IMR-90 (cell line): ENCODE data around the gene NAV2. TPM values are rescaled to one million over a fixed set of nuclear protein-coding genes. Genes with fewer than 3 reads are reported as not detected.

Experiments used
- ATAC-seq: fragments of 200-7000 bp; cut with Tn5 transposase; 2 replicates; pipeline ENCODE4 v1.9.1; 2020; ENCODE audit warnings: low read depth, mild to moderate bottlenecking, moderate library complexity
- BruUV-seq: library from RNA; stranded (reverse); fragments of 400-500 nt; replicated peaks from 2 replicates; lab custom pipeline; 2021; lab: Mats Ljungman, UMichigan
- CTCF ChIA-PET: fragments of 300-600 bp; formaldehyde crosslinking; extraction: SDS; loops from one replicate; lab custom pipeline; 2021; ENCODE audit warnings: antibody characterized with exemption; lab: Yijun Ruan, JAX
- POLR2A ChIA-PET: fragments of 300-600 bp; sonication (Branson Sonifier 250); formaldehyde crosslinking; loops from one replicate; lab custom pipeline; 2022; ENCODE audit warnings: antibody characterized with exemption; ENCODE audit not compliant: unreplicated experiment; lab: Charles Lee
- DNase-seq: peaks from one replicate; pipeline ENCODE4 v3.0.0; 2013
- H2AFZ ChIP-seq: replicated peaks from 2 replicates; pipeline ENCODE3; 2013; ENCODE audit warnings: low read length, mild to moderate bottlenecking; ENCODE audit not compliant: poor library complexity
- H2AK5ac ChIP-seq: 2 replicates; pipeline ENCODE4 v1.6.1; 2013; ENCODE audit warnings: low read depth, low read length, inconsistent platforms
- H2AK9ac ChIP-seq: replicated peaks from 2 replicates; pipeline ENCODE3; 2013; ENCODE audit warnings: mild to moderate bottlenecking, low read depth, low read length, moderate library complexity; ENCODE audit not compliant: poor library complexity
- H2BK120ac ChIP-seq: 2 replicates; pipeline ENCODE4 v1.6.1; 2013; ENCODE audit warnings: low read depth, low read length, inconsistent platforms
- H2BK15ac ChIP-seq: 3 replicates; pipeline ENCODE4 v1.6.1; 2013; ENCODE audit warnings: low read depth, low read length, inconsistent platforms
- H2BK20ac ChIP-seq: 2 replicates; pipeline ENCODE4 v1.6.1; 2013; ENCODE audit warnings: low read depth, mild to moderate bottlenecking, inconsistent platforms, low read length, moderate library complexity
- H2BK5ac ChIP-seq: 2 replicates; pipeline ENCODE4 v1.6.1; 2013; ENCODE audit warnings: mild to moderate bottlenecking, low read depth, low read length, inconsistent platforms; ENCODE audit not compliant: poor library complexity, severe bottlenecking
- H3K14ac ChIP-seq: replicated peaks from 2 replicates; pipeline ENCODE4 v1.6.1; 2013; ENCODE audit warnings: low read depth, low read length, inconsistent platforms
- H3K18ac ChIP-seq: 2 replicates; pipeline ENCODE4 v1.6.1; 2013; ENCODE audit warnings: low read depth, low read length, control low read depth
- H3K23ac ChIP-seq: 2 replicates; pipeline ENCODE4 v1.6.1; 2013; ENCODE audit warnings: low read depth, low read length, inconsistent platforms
- H3K27ac ChIP-seq: 2 replicates; pipeline ENCODE4 v1.5.1; 2013; ENCODE audit warnings: mild to moderate bottlenecking, control low read depth, low read length; ENCODE audit not compliant: insufficient read depth
- H3K27me3 ChIP-seq: 2 replicates; pipeline ENCODE4 v1.6.1; 2013; ENCODE audit warnings: low read length; ENCODE audit not compliant: control insufficient read depth, insufficient read depth
- H3K36me3 ChIP-seq: 2 replicates; pipeline ENCODE4 v1.6.1; 2013; ENCODE audit warnings: low read length, mixed read lengths; ENCODE audit not compliant: control insufficient read depth, insufficient read depth
- H3K4ac ChIP-seq: 2 replicates; pipeline ENCODE4 v1.6.1; 2013; ENCODE audit warnings: low read depth, low read length, inconsistent platforms
- H3K4me1 ChIP-seq: 2 replicates; pipeline ENCODE4 v1.6.1; 2013; ENCODE audit warnings: low read length, mixed read lengths; ENCODE audit not compliant: control insufficient read depth, insufficient read depth
- H3K4me2 ChIP-seq: 2 replicates; pipeline ENCODE4 v1.6.1; 2013; ENCODE audit warnings: low read depth, mild to moderate bottlenecking, control low read depth, low read length, moderate library complexity
- H3K4me3 ChIP-seq: 2 replicates; pipeline ENCODE4 v1.5.1; 2013; ENCODE audit warnings: low read depth, mild to moderate bottlenecking, control low read depth, low read length, moderate library complexity; ENCODE audit not compliant: insufficient read depth
- H3K56ac ChIP-seq: 2 replicates; pipeline ENCODE4 v1.6.1; 2013; ENCODE audit warnings: low read length, inconsistent platforms; ENCODE audit not compliant: insufficient read depth; ENCODE audit errors: extremely low read depth
- H3K79me1 ChIP-seq, 2 experiments: 2 replicates each; pipeline ENCODE4 v1.6.1; 2013; ENCODE audit warnings: low read length in 2 of 2, inconsistent platforms in 1 of 2, low read depth in 1 of 2
- H3K9ac ChIP-seq: 2 replicates; pipeline ENCODE4 v1.6.1; 2013; ENCODE audit warnings: low read depth, low read length, control low read depth
- H3K9me1 ChIP-seq: 2 replicates; pipeline ENCODE4 v1.6.1; 2013; ENCODE audit warnings: low read length, inconsistent platforms; ENCODE audit not compliant: insufficient read depth
- H3K9me3 ChIP-seq: 2 replicates; pipeline ENCODE4 v1.6.1; 2013; ENCODE audit warnings: low read length; ENCODE audit not compliant: control insufficient read depth, insufficient read depth
- H4K20me1 ChIP-seq: 2 replicates; pipeline ENCODE4 v1.6.1; 2013; ENCODE audit warnings: low read length, inconsistent platforms; ENCODE audit not compliant: insufficient read depth
- H4K5ac ChIP-seq: 2 replicates; pipeline ENCODE4 v1.6.1; 2013; ENCODE audit warnings: mild to moderate bottlenecking, low read depth, low read length, control low read depth
- H4K8ac ChIP-seq, 2 experiments: 2 replicates each; pipeline ENCODE4 v1.6.1; 2013; ENCODE audit warnings: low read depth in 2 of 2, low read length in 2 of 2, control low read depth in 1 of 2, inconsistent platforms in 1 of 2
- H4K91ac ChIP-seq: 2 replicates; pipeline ENCODE4 v1.6.1; 2013; ENCODE audit warnings: low read depth, low read length, inconsistent platforms; ENCODE audit not compliant: insufficient read depth
- BHLHE40 ChIP-seq: fragments of 150-350 bp; IDR thresholded peaks from 2 replicates; pipeline ENCODE4 v1.6.1; 2016; ENCODE audit warnings: mild to moderate bottlenecking, low read depth, low read length
- CEBPB ChIP-seq: IDR thresholded peaks from 2 replicates; pipeline ENCODE4 v1.6.1; 2012; ENCODE audit warnings: low read depth, low read length, improper control_type of control experiment
- CHD1 ChIP-seq: IDR thresholded peaks from 2 replicates; pipeline ENCODE4 v1.6.1; 2012; ENCODE audit warnings: low read depth, low read length, improper control_type of control experiment
- CTCF ChIP-seq: conservative IDR thresholded peaks from 2 replicates; pipeline ENCODE4 v1.5.1; 2012; ENCODE audit warnings: mild to moderate bottlenecking, low read depth, low read length, improper control_type of control experiment
- FOS ChIP-seq: fragments of 150-350 bp; IDR thresholded peaks from 2 replicates; pipeline ENCODE4 v1.6.1; 2016; ENCODE audit warnings: low read depth, low read length
- MAFK ChIP-seq: IDR thresholded peaks from 2 replicates; pipeline ENCODE4 v1.6.1; 2012; ENCODE audit warnings: low read depth, low read length, improper control_type of control experiment
- MAZ ChIP-seq: IDR thresholded peaks from 2 replicates; pipeline ENCODE4 v1.6.1; 2012; ENCODE audit warnings: low read depth, mild to moderate bottlenecking, low read length, improper control_type of control experiment, moderate library complexity, borderline replicate concordance
- MXI1 ChIP-seq: IDR thresholded peaks from 2 replicates; pipeline ENCODE4 v1.6.1; 2012; ENCODE audit warnings: low read depth, mild to moderate bottlenecking, low read length, moderate library complexity, borderline replicate concordance
- NFE2L2 ChIP-seq: fragments of 150-350 bp; IDR thresholded peaks from 2 replicates; pipeline ENCODE4 v1.6.1; 2016; ENCODE audit warnings: low read depth, mild to moderate bottlenecking, low read length
- POLR2A ChIP-seq: IDR thresholded peaks from 2 replicates; pipeline ENCODE4 v1.6.1; 2012; ENCODE audit warnings: mild to moderate bottlenecking, low read depth, low read length
- RAD21 ChIP-seq: IDR thresholded peaks from 2 replicates; pipeline ENCODE4 v1.6.1; 2012; ENCODE audit warnings: low read length, improper control_type of control experiment
- RCOR1 ChIP-seq: IDR thresholded peaks from 2 replicates; pipeline ENCODE4 v1.6.1; 2012; ENCODE audit warnings: mild to moderate bottlenecking, low read length, improper control_type of control experiment; ENCODE audit not compliant: insufficient replicate concordance
- SMC3 ChIP-seq: fragments of 150-350 bp; IDR thresholded peaks from 2 replicates; pipeline ENCODE4 v1.6.1; 2016; ENCODE audit warnings: low read depth, mild to moderate bottlenecking, antibody characterized with exemption, low read length, moderate library complexity
- WGBS, 2 experiments: methylation state at CpG; one replicate each; pipeline versions ENCODE4 v1.1.5 to v1.1.7; 2013; ENCODE audit warnings: missing lambda C conversion rate in 2 of 2; ENCODE audit not compliant: insufficient read length in 1 of 2; ENCODE audit errors: extremely low coverage in 2 of 2; 5-methylcytosine and 5-hydroxymethylcytosine counted together
- dilution Hi-C: fragments of 300-500 bp; cut with HindIII; formaldehyde crosslinking; loops from one replicate; pipeline ENCODE4 v1.14.3; 2018; ENCODE audit warnings: low sequenced_read_pairs; ENCODE audit not compliant: unreplicated experiment
- in situ Hi-C: fragments of 300-500 bp; cut with MboI; formaldehyde crosslinking; loops from 3 replicates; pipeline ENCODE4 v1.14.3; 2019; ENCODE audit warnings: low sequenced_read_pairs, inconsistent platforms, mixed read lengths
- intact Hi-C: fragments of 100-400 bp; cut with micrococcal nuclease; formaldehyde crosslinking; loops from 2 replicates; pipeline ENCODE4 v1.10.0; 2022
- polyA plus RNA-seq, 3 experiments: library from polyadenylated mRNA; depleted of rRNA; stranded (reverse); fragments of >200 nt; gene quantifications; 2 replicates each; pipeline ENCODE4 v1.2.3, GENCODE V29; 2012; ENCODE audit warnings: low replicate concordance in 1 of 3
- total RNA-seq: library from RNA; depleted of rRNA; stranded (reverse); fragments of >200 nt; gene quantifications from 2 replicates; pipeline ENCODE4 v1.2.3, GENCODE V29; 2012
- TF ChIP-seq, protein P1 (sequence below): fragments of 150-350 bp; IDR thresholded peaks from 2 replicates; pipeline ENCODE4 v1.6.1; 2016; ENCODE audit warnings: low read depth, mild to moderate bottlenecking, low read length, moderate library complexity, borderline replicate concordance
- TF ChIP-seq, protein P2 (sequence below): fragments of 150-350 bp; IDR thresholded peaks from 2 replicates; pipeline ENCODE4 v1.6.1; 2017; ENCODE audit warnings: mild to moderate bottlenecking, antibody characterized with exemption, low read length, low read depth

The NAV2 gene
- total and polyA plus RNA-seq, 2 of the 4 experiments (the other 2 are of a cell fraction): 4.5 to 12.6 TPM

DNA sequence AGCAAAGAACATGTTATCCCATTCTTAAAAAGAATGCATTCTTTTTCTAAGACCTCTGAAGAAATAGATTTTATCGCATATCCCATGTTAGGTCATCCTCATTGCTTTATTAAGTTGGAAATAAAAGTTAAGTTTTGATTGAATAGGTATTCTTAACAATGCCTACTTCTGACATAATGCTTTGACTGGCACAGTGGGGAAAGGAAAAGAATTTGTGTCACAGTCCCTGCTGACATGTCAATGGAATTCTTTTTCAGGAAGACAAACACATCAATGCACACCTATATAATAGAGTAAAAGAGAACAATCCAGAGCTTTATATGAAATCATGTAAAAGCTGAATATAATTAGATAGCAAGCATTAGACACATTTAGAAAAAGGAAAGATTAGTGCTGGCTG, 341.9 kb downstream of the NAV2 start:
- Histone ChIP-seq H3K27ac (no peak overlapping the region), H4K8ac (no peak overlapping the region), H3K4me2 (no peak overlapping the region), H3K18ac (no peak overlapping the region), H3K9me1 (peaks cover 28% of the 10 kb centered on the region; the same call in 1 of the 2 replicates), H3K4me3 (no peak overlapping the region), H3K9ac (no peak overlapping the region), H2AK5ac (no peak overlapping the region), H3K56ac (no peak overlapping the region), H4K91ac (no peak overlapping the region), H3K4me1 (peaks cover 20% of the 10 kb centered on the region), H3K27me3 (no peaks in the 10 kb centered on the region), H4K5ac (no peak overlapping the region), H4K20me1 (peaks cover 4% of the 10 kb centered on the region; the same call in 1 of the 2 replicates), H3K23ac (no peak overlapping the region), H3K36me3 (peaks cover 24% of the 10 kb centered on the region), H2BK15ac (no peak overlapping the region), H2AFZ (no peak overlapping the region), H2BK20ac (no peak overlapping the region), H2AK9ac (no peak overlapping the region), H3K14ac (no peak overlapping the region), H3K9me3 (no peaks in the 10 kb centered on the region), H3K79me1 (peaks cover 0 to 7% of the 10 kb centered on the region in 2 experiments; a peak in 1 of 4 replicates), H2BK5ac (no peak overlapping the region), H3K4ac (no peak overlapping the region), H2BK120ac (no peak overlapping the region)
- in situ Hi-C loops (no loop called here), intact Hi-C loops (no loop called here), dilution Hi-C loops (no loop called here)
- no TSS peak for BruUV-seq
- DNase-seq: no peak
- ChIA-PET CTCF (interaction anchor here (1.0 kb wide), 1 partner anchor 120 kb away, joined by 3 read pairs; no protein-coding TSS in a partner anchor), POLR2A (no interaction called here)
- TF ChIP-seq POLR2A (no peak), RCOR1 (no peak), CEBPB (no peak), SMC3 (no peak), BHLHE40 (no peak), MXI1 (no peak), NFE2L2 (no peak), MAFK (no peak), CHD1 (no peak), RAD21 (no peak), CTCF (no peak), MAZ (no peak), FOS (no peak)
- TF ChIP-seq, protein P1, sequence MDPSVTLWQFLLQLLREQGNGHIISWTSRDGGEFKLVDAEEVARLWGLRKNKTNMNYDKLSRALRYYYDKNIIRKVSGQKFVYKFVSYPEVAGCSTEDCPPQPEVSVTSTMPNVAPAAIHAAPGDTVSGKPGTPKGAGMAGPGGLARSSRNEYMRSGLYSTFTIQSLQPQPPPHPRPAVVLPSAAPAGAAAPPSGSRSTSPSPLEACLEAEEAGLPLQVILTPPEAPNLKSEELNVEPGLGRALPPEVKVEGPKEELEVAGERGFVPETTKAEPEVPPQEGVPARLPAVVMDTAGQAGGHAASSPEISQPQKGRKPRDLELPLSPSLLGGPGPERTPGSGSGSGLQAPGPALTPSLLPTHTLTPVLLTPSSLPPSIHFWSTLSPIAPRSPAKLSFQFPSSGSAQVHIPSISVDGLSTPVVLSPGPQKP: no peak
- TF ChIP-seq, protein P2, sequence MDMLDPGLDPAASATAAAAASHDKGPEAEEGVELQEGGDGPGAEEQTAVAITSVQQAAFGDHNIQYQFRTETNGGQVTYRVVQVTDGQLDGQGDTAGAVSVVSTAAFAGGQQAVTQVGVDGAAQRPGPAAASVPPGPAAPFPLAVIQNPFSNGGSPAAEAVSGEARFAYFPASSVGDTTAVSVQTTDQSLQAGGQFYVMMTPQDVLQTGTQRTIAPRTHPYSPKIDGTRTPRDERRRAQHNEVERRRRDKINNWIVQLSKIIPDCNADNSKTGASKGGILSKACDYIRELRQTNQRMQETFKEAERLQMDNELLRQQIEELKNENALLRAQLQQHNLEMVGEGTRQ: no peak
- WGBS, 2 experiments: no CpG with 5 or more reads among the region's 1 CpG
- no peak for ATAC-seq
